HEK293 (cell line): ENCODE measurements around the gene MORN1.

Source experiments
- CTCF ChIA-PET: fragments of 350-600 bp; formaldehyde crosslinking; extraction: SDS; loops from one replicate; lab custom pipeline; 2021; ENCODE audit warnings: antibody characterized with exemption; lab: Yijun Ruan, JAX
- POLR2A ChIA-PET: fragments of 300-600 bp; formaldehyde crosslinking; extraction: SDS; loops from one replicate; lab custom pipeline; 2020; ENCODE audit warnings: antibody characterized with exemption, inconsistent platforms; lab: Yijun Ruan, JAX
- H3K27ac ChIP-seq: fragments of 200-500 bp; sonication (Bioruptor generic); 2 replicates; pipeline ENCODE4 v1.5.1; 2014; ENCODE audit warnings: low read depth, low read length, control low read depth, inconsistent platforms; ENCODE audit errors: extremely low read depth
- H3K36me3 ChIP-seq, 2 experiments: fragments of 200-500 bp in 1 of 2; sonication (Bioruptor generic) in 1 of 2; 1 replicate in 1 of 2; 2 replicates in 1 of 2; pipeline ENCODE4 v1.5.1; 2014 to 2017; ENCODE audit warnings: inconsistent platforms in 2 of 2, low read length in 2 of 2; ENCODE audit not compliant: control insufficient read depth in 2 of 2, insufficient read depth in 1 of 2
- H3K4me1 ChIP-seq: fragments of 200-500 bp; sonication (Bioruptor generic); 2 replicates; pipeline ENCODE4 v1.5.1; 2014; ENCODE audit warnings: mild to moderate bottlenecking, low read length, inconsistent platforms; ENCODE audit not compliant: control insufficient read depth, insufficient read depth
- H3K4me3 ChIP-seq: 2 replicates; pipeline ENCODE4 v1.5.1; 2011; ENCODE audit warnings: low read depth, mild to moderate bottlenecking, control low read depth, low read length, moderate library complexity
- H3K9me3 ChIP-seq: fragments of 200-500 bp; sonication (Bioruptor generic); 2 replicates; pipeline ENCODE4 v1.5.1; 2014; ENCODE audit warnings: low read depth, low read length, inconsistent platforms; ENCODE audit not compliant: control insufficient read depth, insufficient read depth
- GLIS2 ChIP-seq: fragments of 450-650 bp; formaldehyde crosslinking; IDR thresholded peaks from 2 replicates; pipeline ENCODE4 v1.5.1; 2016; ENCODE audit warnings: missing biosample characterization, missing genetic modification characterization
- KLF1 ChIP-seq: fragments of 450-650 bp; formaldehyde crosslinking; IDR thresholded peaks from 2 replicates; pipeline ENCODE4 v1.5.1; 2016; ENCODE audit warnings: missing biosample characterization, missing genetic modification characterization
- KLF8 ChIP-seq: fragments of 450-650 bp; formaldehyde crosslinking; IDR thresholded peaks from 2 replicates; pipeline ENCODE4 v1.5.1; 2016; ENCODE audit warnings: missing biosample characterization, missing genetic modification characterization
- MEIS1 ChIP-seq: sonication (generic); formaldehyde crosslinking; IDR thresholded peaks from 2 replicates; pipeline ENCODE4 v1.8.1; 2022; ENCODE audit warnings: missing genetic modification reagents, mild to moderate bottlenecking, borderline replicate concordance
- ZBTB21 ChIP-seq: fragments of 450-650 bp; formaldehyde crosslinking; IDR thresholded peaks from 2 replicates; pipeline ENCODE4 v1.5.1; 2017; ENCODE audit warnings: missing biosample characterization, missing genetic modification characterization
- ZFHX2 ChIP-seq: fragments of 450-650 bp; formaldehyde crosslinking; conservative IDR thresholded peaks from 2 replicates; pipeline ENCODE4 v1.5.1; 2016; ENCODE audit warnings: missing biosample characterization, missing genetic modification characterization
- ZFP37 ChIP-seq: fragments of 450-650 bp; formaldehyde crosslinking; IDR thresholded peaks from 2 replicates; pipeline ENCODE4 v1.5.1; 2016; ENCODE audit warnings: missing biosample characterization, missing genetic modification characterization
- ZNF138 ChIP-seq: fragments of 450-650 bp; formaldehyde crosslinking; IDR thresholded peaks from 2 replicates; pipeline ENCODE4 v1.5.1; 2016; ENCODE audit warnings: missing biosample characterization, missing genetic modification characterization, borderline replicate concordance
- ZNF391 ChIP-seq: fragments of 450-650 bp; formaldehyde crosslinking; IDR thresholded peaks from 2 replicates; pipeline ENCODE4 v1.5.1; 2016; ENCODE audit warnings: low read depth, missing biosample characterization, missing genetic modification characterization, borderline replicate concordance
- ZNF423 ChIP-seq: fragments of 450-650 bp; formaldehyde crosslinking; IDR thresholded peaks from 2 replicates; pipeline ENCODE4 v1.5.1; 2016; ENCODE audit warnings: missing biosample characterization, missing genetic modification characterization
- ZNF571 ChIP-seq: fragments of 450-650 bp; formaldehyde crosslinking; IDR thresholded peaks from 2 replicates; pipeline ENCODE4 v1.5.0; 2017; ENCODE audit warnings: missing biosample characterization, missing genetic modification characterization
- ZNF623 ChIP-seq: fragments of 450-650 bp; formaldehyde crosslinking; IDR thresholded peaks from 2 replicates; pipeline ENCODE4 v1.5.1; 2016; ENCODE audit warnings: missing biosample characterization, missing genetic modification characterization
- TF ChIP-seq, protein P1 (sequence below): fragments of 450-650 bp; formaldehyde crosslinking; IDR thresholded peaks from 2 replicates; pipeline ENCODE4 v1.5.1; 2017; ENCODE audit warnings: missing biosample characterization, missing genetic modification characterization
- TF ChIP-seq, protein P2 (sequence below): fragments of 450-650 bp; formaldehyde crosslinking; IDR thresholded peaks from 2 replicates; pipeline ENCODE4 v1.5.1; 2016; ENCODE audit warnings: missing biosample characterization, missing genetic modification characterization
- TF ChIP-seq, protein P3 (sequence below): fragments of 450-650 bp; formaldehyde crosslinking; IDR thresholded peaks from 2 replicates; pipeline ENCODE4 v1.5.1; 2016; ENCODE audit warnings: missing biosample characterization, missing genetic modification characterization
- TF ChIP-seq, protein P4 (sequence below): fragments of 450-650 bp; formaldehyde crosslinking; IDR thresholded peaks from 2 replicates; pipeline ENCODE4 v1.5.1; 2016; ENCODE audit warnings: missing biosample characterization, missing genetic modification characterization
- TF ChIP-seq, protein P5 (sequence below): fragments of 450-650 bp; formaldehyde crosslinking; IDR thresholded peaks from 2 replicates; pipeline ENCODE4 v1.5.1; 2017; ENCODE audit warnings: missing biosample characterization, missing genetic modification characterization

Gene MORN1

DNA sequence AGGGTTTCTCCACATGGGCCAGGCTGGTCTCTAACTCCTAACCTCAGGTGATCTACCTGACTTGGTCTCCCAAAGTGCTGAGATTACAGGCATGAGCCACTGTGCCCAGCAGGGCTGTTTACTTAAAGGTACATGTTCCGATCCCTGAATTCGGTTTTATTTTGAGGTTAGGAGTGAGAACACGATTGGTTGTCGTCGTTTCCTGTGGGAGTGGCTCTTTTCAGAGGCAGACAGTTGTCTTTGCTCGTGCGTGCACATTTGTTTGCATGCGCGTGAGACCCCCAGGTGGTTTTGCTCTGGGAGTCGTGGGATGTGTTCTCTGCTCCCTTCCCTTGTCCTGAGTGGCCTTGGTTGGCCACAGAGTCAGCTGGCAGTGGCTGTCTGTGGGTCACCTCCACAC lies 103.0 kb downstream of the MORN1 start:
- no peaks in the 10 kb centered on the region for H3K9me3 ChIP-seq
- no peak overlapping the region for H3K4me3 ChIP-seq
- TF ChIP-seq, protein P1, sequence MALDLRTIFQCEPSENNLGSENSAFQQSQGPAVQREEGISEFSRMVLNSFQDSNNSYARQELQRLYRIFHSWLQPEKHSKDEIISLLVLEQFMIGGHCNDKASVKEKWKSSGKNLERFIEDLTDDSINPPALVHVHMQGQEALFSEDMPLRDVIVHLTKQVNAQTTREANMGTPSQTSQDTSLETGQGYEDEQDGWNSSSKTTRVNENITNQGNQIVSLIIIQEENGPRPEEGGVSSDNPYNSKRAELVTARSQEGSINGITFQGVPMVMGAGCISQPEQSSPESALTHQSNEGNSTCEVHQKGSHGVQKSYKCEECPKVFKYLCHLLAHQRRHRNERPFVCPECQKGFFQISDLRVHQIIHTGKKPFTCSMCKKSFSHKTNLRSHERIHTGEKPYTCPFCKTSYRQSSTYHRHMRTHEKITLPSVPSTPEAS = no peak
- TF ChIP-seq, protein P2, sequence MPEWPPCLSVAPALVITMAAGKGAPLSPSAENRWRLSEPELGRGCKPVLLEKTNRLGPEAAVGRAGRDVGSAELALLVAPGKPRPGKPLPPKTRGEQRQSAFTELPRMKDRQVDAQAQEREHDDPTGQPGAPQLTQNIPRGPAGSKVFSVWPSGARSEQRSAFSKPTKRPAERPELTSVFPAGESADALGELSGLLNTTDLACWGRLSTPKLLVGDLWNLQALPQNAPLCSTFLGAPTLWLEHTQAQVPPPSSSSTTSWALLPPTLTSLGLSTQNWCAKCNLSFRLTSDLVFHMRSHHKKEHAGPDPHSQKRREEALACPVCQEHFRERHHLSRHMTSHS (tag by site-specific recombination) = no peak
- TF ChIP-seq ZFP37 (tag by site-specific recombination) = no peak
- TF ChIP-seq ZNF138 (tag by site-specific recombination) = no peak
- TF ChIP-seq, protein P3, sequence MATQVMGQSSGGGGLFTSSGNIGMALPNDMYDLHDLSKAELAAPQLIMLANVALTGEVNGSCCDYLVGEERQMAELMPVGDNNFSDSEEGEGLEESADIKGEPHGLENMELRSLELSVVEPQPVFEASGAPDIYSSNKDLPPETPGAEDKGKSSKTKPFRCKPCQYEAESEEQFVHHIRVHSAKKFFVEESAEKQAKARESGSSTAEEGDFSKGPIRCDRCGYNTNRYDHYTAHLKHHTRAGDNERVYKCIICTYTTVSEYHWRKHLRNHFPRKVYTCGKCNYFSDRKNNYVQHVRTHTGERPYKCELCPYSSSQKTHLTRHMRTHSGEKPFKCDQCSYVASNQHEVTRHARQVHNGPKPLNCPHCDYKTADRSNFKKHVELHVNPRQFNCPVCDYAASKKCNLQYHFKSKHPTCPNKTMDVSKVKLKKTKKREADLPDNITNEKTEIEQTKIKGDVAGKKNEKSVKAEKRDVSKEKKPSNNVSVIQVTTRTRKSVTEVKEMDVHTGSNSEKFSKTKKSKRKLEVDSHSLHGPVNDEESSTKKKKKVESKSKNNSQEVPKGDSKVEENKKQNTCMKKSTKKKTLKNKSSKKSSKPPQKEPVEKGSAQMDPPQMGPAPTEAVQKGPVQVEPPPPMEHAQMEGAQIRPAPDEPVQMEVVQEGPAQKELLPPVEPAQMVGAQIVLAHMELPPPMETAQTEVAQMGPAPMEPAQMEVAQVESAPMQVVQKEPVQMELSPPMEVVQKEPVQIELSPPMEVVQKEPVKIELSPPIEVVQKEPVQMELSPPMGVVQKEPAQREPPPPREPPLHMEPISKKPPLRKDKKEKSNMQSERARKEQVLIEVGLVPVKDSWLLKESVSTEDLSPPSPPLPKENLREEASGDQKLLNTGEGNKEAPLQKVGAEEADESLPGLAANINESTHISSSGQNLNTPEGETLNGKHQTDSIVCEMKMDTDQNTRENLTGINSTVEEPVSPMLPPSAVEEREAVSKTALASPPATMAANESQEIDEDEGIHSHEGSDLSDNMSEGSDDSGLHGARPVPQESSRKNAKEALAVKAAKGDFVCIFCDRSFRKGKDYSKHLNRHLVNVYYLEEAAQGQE (tag by site-specific recombination) = no peak
- no peak for TF ChIP-seq ZNF623 (tag by site-specific recombination)
- no peak for TF ChIP-seq ZNF571 (tag by site-specific recombination)
- TF ChIP-seq ZBTB21 = no peak
- TF ChIP-seq ZNF423 (tag by site-specific recombination) = no peak
- TF ChIP-seq ZFHX2 (tag by site-specific recombination) = no peak
- ChIA-PET CTCF (no interaction called here), POLR2A (no interaction called here)
- H3K4me1 ChIP-seq = peaks cover 17% of the 10 kb centered on the region
- H3K27ac ChIP-seq = no peak overlapping the region
- H3K36me3 ChIP-seq = peaks cover 0 to 17% of the 10 kb centered on the region in 2 experiments; a peak in 1 of 3 replicates

DNA sequence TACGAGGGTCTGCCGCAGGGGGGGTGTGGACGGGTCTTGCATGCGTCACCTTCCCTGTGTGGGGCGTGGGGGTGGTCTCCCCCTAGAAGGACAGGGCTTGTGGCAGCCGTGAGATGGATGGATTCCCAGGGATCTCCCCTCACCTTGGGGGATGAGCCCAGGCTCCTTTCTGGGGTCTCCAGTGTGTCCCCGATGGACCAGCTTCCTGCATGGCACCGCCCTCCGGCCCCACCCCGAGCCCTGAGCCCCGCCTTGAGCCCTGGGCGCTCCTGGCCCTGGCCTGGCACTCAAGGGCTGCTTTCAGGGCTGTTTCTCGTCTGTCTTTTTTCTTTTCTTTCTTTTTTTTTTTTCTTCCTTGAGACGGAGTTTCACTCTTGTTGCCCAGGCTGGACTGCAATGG lies 103.7 kb downstream of the MORN1 start:
- CTCF ChIA-PET = interaction anchor here (0.6 kb wide), 1 partner anchor 1117 kb away, joined by 3 read pairs; no protein-coding TSS in a partner anchor
- POLR2A ChIA-PET = no interaction called here
- Histone ChIP-seq H3K27ac (no peak overlapping the region), H3K36me3 (peaks cover 0 to 21% of the 10 kb centered on the region in 2 experiments; a peak in 1 of 3 replicates), H3K9me3 (no peaks in the 10 kb centered on the region), H3K4me3 (no peak overlapping the region), H3K4me1 (peaks cover 17% of the 10 kb centered on the region)
- TF ChIP-seq, protein P4, sequence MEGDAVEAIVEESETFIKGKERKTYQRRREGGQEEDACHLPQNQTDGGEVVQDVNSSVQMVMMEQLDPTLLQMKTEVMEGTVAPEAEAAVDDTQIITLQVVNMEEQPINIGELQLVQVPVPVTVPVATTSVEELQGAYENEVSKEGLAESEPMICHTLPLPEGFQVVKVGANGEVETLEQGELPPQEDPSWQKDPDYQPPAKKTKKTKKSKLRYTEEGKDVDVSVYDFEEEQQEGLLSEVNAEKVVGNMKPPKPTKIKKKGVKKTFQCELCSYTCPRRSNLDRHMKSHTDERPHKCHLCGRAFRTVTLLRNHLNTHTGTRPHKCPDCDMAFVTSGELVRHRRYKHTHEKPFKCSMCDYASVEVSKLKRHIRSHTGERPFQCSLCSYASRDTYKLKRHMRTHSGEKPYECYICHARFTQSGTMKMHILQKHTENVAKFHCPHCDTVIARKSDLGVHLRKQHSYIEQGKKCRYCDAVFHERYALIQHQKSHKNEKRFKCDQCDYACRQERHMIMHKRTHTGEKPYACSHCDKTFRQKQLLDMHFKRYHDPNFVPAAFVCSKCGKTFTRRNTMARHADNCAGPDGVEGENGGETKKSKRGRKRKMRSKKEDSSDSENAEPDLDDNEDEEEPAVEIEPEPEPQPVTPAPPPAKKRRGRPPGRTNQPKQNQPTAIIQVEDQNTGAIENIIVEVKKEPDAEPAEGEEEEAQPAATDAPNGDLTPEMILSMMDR (tag by site-specific recombination) = no peak
- TF ChIP-seq KLF1 (tag by site-specific recombination) = peak; percentile 66
- 0 out of 2 replicates have a peak, but pooled peaks have one; percentile 34 for TF ChIP-seq KLF8 (tag by site-specific recombination)
- TF ChIP-seq MEIS1 (CRISPR knock-in tag) = no peak
- TF ChIP-seq GLIS2 = peak; percentile 18; the same call in 1 of the 2 replicates

DNA sequence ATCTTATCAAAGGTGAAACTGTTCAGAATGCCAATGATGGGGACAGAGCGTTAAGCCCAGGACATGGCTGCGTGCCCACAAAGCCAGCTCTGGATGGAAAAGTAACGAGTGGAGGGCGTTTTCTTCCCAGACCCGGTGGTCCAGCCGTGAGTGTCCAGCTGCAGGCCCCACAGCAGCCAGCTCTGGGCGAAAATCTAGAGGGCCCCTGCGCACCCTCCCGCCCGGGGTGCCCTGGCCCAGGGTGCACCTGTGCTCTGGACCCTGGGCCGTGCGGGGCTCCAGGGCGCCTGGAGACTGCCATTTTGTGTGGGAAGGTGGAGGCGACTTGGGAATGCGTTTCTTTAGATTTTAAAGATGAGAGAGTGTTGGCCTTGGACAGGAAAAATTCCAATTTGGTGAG lies 104.4 kb downstream of the MORN1 start:
- Histone ChIP-seq H3K9me3 (no peaks in the 10 kb centered on the region), H3K4me1 (peaks cover 17% of the 10 kb centered on the region), H3K27ac (no peak overlapping the region), H3K36me3 (peaks cover 0 to 21% of the 10 kb centered on the region in 2 experiments; a peak in 1 of 3 replicates), H3K4me3 (no peak overlapping the region)
- POLR2A ChIA-PET = no interaction called here
- CTCF ChIA-PET = no interaction called here
- TF ChIP-seq, protein P5, sequence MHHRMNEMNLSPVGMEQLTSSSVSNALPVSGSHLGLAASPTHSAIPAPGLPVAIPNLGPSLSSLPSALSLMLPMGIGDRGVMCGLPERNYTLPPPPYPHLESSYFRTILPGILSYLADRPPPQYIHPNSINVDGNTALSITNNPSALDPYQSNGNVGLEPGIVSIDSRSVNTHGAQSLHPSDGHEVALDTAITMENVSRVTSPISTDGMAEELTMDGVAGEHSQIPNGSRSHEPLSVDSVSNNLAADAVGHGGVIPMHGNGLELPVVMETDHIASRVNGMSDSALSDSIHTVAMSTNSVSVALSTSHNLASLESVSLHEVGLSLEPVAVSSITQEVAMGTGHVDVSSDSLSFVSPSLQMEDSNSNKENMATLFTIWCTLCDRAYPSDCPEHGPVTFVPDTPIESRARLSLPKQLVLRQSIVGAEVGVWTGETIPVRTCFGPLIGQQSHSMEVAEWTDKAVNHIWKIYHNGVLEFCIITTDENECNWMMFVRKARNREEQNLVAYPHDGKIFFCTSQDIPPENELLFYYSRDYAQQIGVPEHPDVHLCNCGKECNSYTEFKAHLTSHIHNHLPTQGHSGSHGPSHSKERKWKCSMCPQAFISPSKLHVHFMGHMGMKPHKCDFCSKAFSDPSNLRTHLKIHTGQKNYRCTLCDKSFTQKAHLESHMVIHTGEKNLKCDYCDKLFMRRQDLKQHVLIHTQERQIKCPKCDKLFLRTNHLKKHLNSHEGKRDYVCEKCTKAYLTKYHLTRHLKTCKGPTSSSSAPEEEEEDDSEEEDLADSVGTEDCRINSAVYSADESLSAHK (tag by site-specific recombination) = 0 out of 2 replicates have a peak, but pooled peaks have one; percentile 14
- TF ChIP-seq ZNF391 (tag by site-specific recombination) = no peak
